ENCODE data around the gene PP2D1. TPM values are rescaled to one million over a fixed set of nuclear protein-coding genes. Genes with fewer than 3 reads are reported as not detected.

Gene PP2D1
- total RNA-seq, 1 experiment from 2014 or later, result not detected

DNA sequence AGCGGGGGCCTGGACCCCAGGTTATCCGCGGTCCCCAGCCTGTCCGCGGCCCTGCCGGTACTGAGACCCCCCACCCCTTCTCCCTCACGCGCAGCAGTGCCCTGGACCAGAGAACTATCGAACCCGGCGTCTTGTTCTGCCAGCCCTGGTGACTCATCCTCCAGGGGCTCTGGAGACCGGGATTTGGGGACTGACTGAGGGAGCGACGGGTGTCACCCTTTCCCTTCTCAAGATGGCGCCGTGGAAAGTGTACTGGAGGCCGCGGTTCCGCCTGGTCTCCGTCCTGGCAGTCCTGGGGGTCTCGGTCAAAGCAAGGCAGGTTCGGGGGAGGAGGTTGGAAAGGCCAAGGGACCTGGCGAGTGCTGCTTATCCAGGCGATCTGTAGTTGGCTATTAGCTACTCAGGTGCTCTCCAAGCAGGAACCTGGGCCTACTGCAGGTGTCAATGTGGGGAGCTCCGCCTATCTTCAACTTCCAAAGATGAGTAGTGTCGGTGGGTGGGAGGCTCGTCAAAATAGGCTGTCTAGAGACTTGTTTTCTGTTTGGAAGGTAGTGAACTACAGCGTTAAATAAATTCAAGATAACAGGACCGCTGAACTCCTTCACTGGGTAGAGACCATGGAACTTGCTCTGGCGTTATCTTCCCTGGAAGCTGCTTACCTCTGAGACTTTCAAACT lies 64.4 kb downstream of the PP2D1 start:
- H3K36me3 ChIP-seq (ENCODE audit: control insufficient read depth in 1 of 2, insufficient read depth in 2 of 2, low read length in 2 of 2), result peaks cover 10% of the 10 kb centered on the region in 2 experiments; a peak in 3 of 4 replicates
- intact Hi-C loops (cut with micrococcal nuclease), result loop anchor here (5.0 kb wide), 1 partner anchor 240 kb away; the partner anchor contains the start of gene SGO1
- ChIA-PET RAD21 (ENCODE audit: low non-redundant PET in 1 of 2, low total read pairs in 2 of 2, uncharacterized antibody in 2 of 2, unreplicated experiment in 2 of 2) (no interaction called here), POLR2A (interaction anchor here (0.9 kb wide), 1 partner anchor 12 kb away, joined by 3 read pairs; no protein-coding TSS in a partner anchor), CTCF (no interaction called here)
- peak overlapping the region; percentile 85 for H3K4me2 ChIP-seq (ENCODE audit: low read length)
- TSS peak; percentile 51 for BruUV-seq (replicated peaks)
- H4K20me1 ChIP-seq (ENCODE audit: insufficient read depth), result peaks cover 4% of the 10 kb centered on the region; the same call in 1 of the 2 replicates
- peak; percentile 48 for ATAC-seq
- H3K79me2 ChIP-seq (ENCODE audit: insufficient read depth, low read length), result peaks cover 55% of the 10 kb centered on the region
- H3K27me3 ChIP-seq (ENCODE audit: insufficient read depth, low read length), result no peaks in the 10 kb centered on the region
- H3K4me1 ChIP-seq (ENCODE audit: control insufficient read depth in 1 of 2, insufficient read depth in 2 of 2, low read length in 2 of 2), result peaks cover 7 to 14% of the 10 kb centered on the region in 2 experiments; a peak in 3 of 4 replicates
- peak overlapping the region; percentile 84 for H3K9ac ChIP-seq (ENCODE audit: low read length)
- H3K9me3 ChIP-seq (ENCODE audit: control insufficient read depth in 1 of 2, insufficient read depth in 1 of 2, low read depth in 1 of 2, low read length in 2 of 2), result no peaks in the 10 kb centered on the region
- H3K27ac ChIP-seq (ENCODE audit: low read depth, low read length), result peak overlapping the region; percentile 96
- H2AFZ ChIP-seq (ENCODE audit: low read depth, low read length, poor library complexity, severe bottlenecking), result no peak overlapping the region
- TF ChIP-seq SRF (IDR thresholded peaks at IDR 0.05; ENCODE audit: low read depth) (no peak), ELF1 (IDR thresholded peaks at IDR 0.05; ENCODE audit: borderline replicate concordance, low read depth) (no peak), JUND (IDR thresholded peaks at IDR 0.05) (no peak), YY1 (IDR thresholded peaks at IDR 0.05; ENCODE audit: extremely low read depth, insufficient replicate concordance, low read depth, low read length) (peak; percentile 91), POLR2AphosphoS5 (IDR thresholded peaks at IDR 0.05; ENCODE audit: low read depth, low read length) (no peak; the same call in 1 of the 2 replicates), ZFX (IDR thresholded peaks at IDR 0.05) (peak; percentile 86), ATF3 (IDR thresholded peaks at IDR 0.05) (no peak), ZBTB33 (IDR thresholded peaks at IDR 0.05; ENCODE audit: extremely low read depth, insufficient replicate concordance, low read length) (no peak), ZNF274 (IDR thresholded peaks at IDR 0.05; ENCODE audit: low read depth, low read length) (no peak)
- TF ChIP-seq, protein P1, sequence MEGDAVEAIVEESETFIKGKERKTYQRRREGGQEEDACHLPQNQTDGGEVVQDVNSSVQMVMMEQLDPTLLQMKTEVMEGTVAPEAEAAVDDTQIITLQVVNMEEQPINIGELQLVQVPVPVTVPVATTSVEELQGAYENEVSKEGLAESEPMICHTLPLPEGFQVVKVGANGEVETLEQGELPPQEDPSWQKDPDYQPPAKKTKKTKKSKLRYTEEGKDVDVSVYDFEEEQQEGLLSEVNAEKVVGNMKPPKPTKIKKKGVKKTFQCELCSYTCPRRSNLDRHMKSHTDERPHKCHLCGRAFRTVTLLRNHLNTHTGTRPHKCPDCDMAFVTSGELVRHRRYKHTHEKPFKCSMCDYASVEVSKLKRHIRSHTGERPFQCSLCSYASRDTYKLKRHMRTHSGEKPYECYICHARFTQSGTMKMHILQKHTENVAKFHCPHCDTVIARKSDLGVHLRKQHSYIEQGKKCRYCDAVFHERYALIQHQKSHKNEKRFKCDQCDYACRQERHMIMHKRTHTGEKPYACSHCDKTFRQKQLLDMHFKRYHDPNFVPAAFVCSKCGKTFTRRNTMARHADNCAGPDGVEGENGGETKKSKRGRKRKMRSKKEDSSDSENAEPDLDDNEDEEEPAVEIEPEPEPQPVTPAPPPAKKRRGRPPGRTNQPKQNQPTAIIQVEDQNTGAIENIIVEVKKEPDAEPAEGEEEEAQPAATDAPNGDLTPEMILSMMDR (IDR thresholded peaks at IDR 0.05 in 2 of 3, conservative IDR thresholded peaks at IDR 0.05 in 1 of 3; ENCODE audit: borderline replicate concordance in 1 of 3, insufficient read depth in 1 of 3, low read depth in 2 of 3, low read length in 2 of 3), result no peak
- DNase-seq (ENCODE audit: low read depth, low spot score), result peak; percentile 18
- H3K9me2 ChIP-seq (ENCODE audit: insufficient read depth), result no peaks in the 10 kb centered on the region
- peak overlapping the region; percentile 89 to 93 for H3K4me3 ChIP-seq (replicated peaks in 1 of 2; ENCODE audit: low read depth in 1 of 2, low read length in 2 of 2)
